Sigmoid colon (tissue), 7 donors: ENCODE data around the gene PDK2. TPM values are rescaled to one million over a fixed set of nuclear protein-coding genes. Genes with fewer than 3 reads are reported as not detected.

ENCODE experiments used
- DNase-seq: peaks from one replicate; pipeline ENCODE4 v3.0.0-alpha.2; 2019
- H3K27ac ChIP-seq, 4 donors: fragments of 200-600 bp; sonication (generic); one replicate each; pipeline ENCODE4 v1.5.1; 2016 to 2019; ENCODE audit warnings: mild to moderate bottlenecking in 1 of 4
- H3K27me3 ChIP-seq, 3 donors: fragments of 200-600 bp; sonication (generic); one replicate each; pipeline ENCODE4 v1.5.1; 2019; ENCODE audit warnings: mild to moderate bottlenecking in 1 of 3
- H3K36me3 ChIP-seq, 4 donors: fragments of 200-600 bp; sonication (generic); one replicate each; pipeline ENCODE4 v1.5.1; 2016 to 2019
- H3K4me1 ChIP-seq, 4 donors: fragments of 200-600 bp; sonication (generic); one replicate each; pipeline ENCODE4 v1.5.1; 2017 to 2019
- H3K4me3 ChIP-seq, 4 donors: fragments of 200-600 bp; sonication (generic); one replicate each; pipeline ENCODE4 v1.5.1; 2017 to 2019; ENCODE audit warnings: mild to moderate bottlenecking in 2 of 4, moderate library complexity in 1 of 4
- H3K9me3 ChIP-seq, 4 donors: fragments of 200-600 bp in 3 of 4; sonication (generic) in 3 of 4; one replicate each; pipeline versions ENCODE4 v1.5.1 to v1.6.1; 2013 to 2019
- CTCF ChIP-seq, 4 experiments: fragments of 450-650 bp in 3 of 4; fragments of 200-600 bp in 1 of 4; IDR thresholded peaks; one replicate each; pipeline ENCODE4 v1.5.1; 2016 to 2019; ENCODE audit warnings: antibody characterized with exemption in 4 of 4, mild to moderate bottlenecking in 3 of 4, moderate library complexity in 2 of 4
- EP300 ChIP-seq, 4 donors: sonication (generic); formaldehyde crosslinking; IDR thresholded peaks; one replicate each; pipeline ENCODE4 v1.6.1; 2017; ENCODE audit warnings: antibody characterized with exemption in 4 of 4
- POLR2A ChIP-seq, 2 donors: fragments of 450-650 bp; IDR thresholded peaks; one replicate each; pipeline ENCODE4 v1.6.1; 2016; ENCODE audit warnings: antibody characterized with exemption in 2 of 2, mild to moderate bottlenecking in 2 of 2, moderate library complexity in 2 of 2
- POLR2AphosphoS5 ChIP-seq, 4 donors: sonication (generic); formaldehyde crosslinking; IDR thresholded peaks; one replicate each; pipeline ENCODE4 v1.6.1; 2017; ENCODE audit warnings: antibody characterized with exemption in 4 of 4
- WGBS, 2 donors: extraction: QIAGEN DNeasy Blood & Tissue Kit; methylation state at CpG; one replicate each; pipeline ENCODE4 v1.1.7; 2013; 5-methylcytosine and 5-hydroxymethylcytosine counted together
- intact Hi-C: fragments of 100-400 bp; cut with DNase I; formaldehyde crosslinking; loops from one replicate; pipeline ENCODE4 v1.15.1; 2023
- polyA plus RNA-seq, 3 donors: library from polyadenylated mRNA; stranded (reverse); fragments of 200-250 nt; gene quantifications; one replicate each; pipeline ENCODE4 v1.2.3, GENCODE V29; 2013
- total RNA-seq, 4 donors: library from RNA; depleted of rRNA; stranded (reverse); fragments of >200 nt; gene quantifications; one replicate each; pipeline ENCODE4 v1.1.0, GENCODE V29; 2016
- donor health status: healthy with polysubstance abuse.
- donor health status: Bipolar disorder and iron deficiency.
- donor health status: healthy.

Gene PDK2
- total and polyA plus RNA-seq, 7 donors = 23.1 to 82.8 (median 43.9) TPM

GRCh38 chr17:50146230-50146926 is 51.2 kb downstream of the PDK2 start:
- Histone ChIP-seq H3K36me3 (peaks cover 7 to 39% (median 23%) of the 10 kb centered on the region in 4 donors), H3K4me1 (peaks cover 0 to 53% (median 43%) of the 10 kb centered on the region in 4 donors), H3K27me3 (no peaks in the 10 kb centered on the region), H3K4me3 (peak overlapping the region in 2 of 4 donors; percentile 89 to 92), H3K9me3 (no peaks in the 10 kb centered on the region), H3K27ac (peak overlapping the region; percentile 89 to 95 (median 92))
- no peak for DNase-seq
- TF ChIP-seq POLR2AphosphoS5 (IDR thresholded peaks at IDR 0.05) (no peak), POLR2A (IDR thresholded peaks at IDR 0.05) (no peak), EP300 (IDR thresholded peaks at IDR 0.05) (no peak), CTCF (IDR thresholded peaks at IDR 0.05) (no peak)
- 77 to 79% methylated on average over 10 of the region's 10 CpGs for WGBS, 2 donors
- intact Hi-C loops = no loop called here

GRCh38 chr17:50146927-50147665 is 51.9 kb downstream of the PDK2 start:
- H3K4me3 ChIP-seq = peak overlapping the region; percentile 10 to 92 (median 79)
- 43 to 56% methylated on average over 15 of the region's 15 CpGs for WGBS, 2 donors
- peaks cover 0 to 60% (median 49%) of the 10 kb centered on the region in 4 donors for H3K4me1 ChIP-seq
- no peaks in the 10 kb centered on the region for H3K9me3 ChIP-seq
- H3K36me3 ChIP-seq = peaks cover 7 to 32% (median 21%) of the 10 kb centered on the region in 4 donors
- TF ChIP-seq POLR2A (IDR thresholded peaks at IDR 0.05) = no peak
- TF ChIP-seq POLR2AphosphoS5 (IDR thresholded peaks at IDR 0.05) = peak in 1 of 4 donors; percentile 8
- no peak for DNase-seq
- intact Hi-C loops = no loop called here
- H3K27ac ChIP-seq = peak overlapping the region; percentile 89 to 95 (median 92)
- H3K27me3 ChIP-seq = no peaks in the 10 kb centered on the region

- Histone ChIP-seq H3K36me3 (peaks cover 7 to 24% (median 17%) of the 10 kb centered on the region in 4 donors), H3K27me3 (no peaks in the 10 kb centered on the region), H3K9me3 (no peaks in the 10 kb centered on the region), H3K27ac (peak overlapping the region; percentile 89 to 95 (median 92)), H3K4me3 (peak overlapping the region; percentile 69 to 92 (median 82)), H3K4me1 (peaks cover 0 to 67% (median 56%) of the 10 kb centered on the region in 4 donors)
- WGBS, 2 donors = 13 to 17% methylated on average over 5 of the region's 5 CpGs
- no peak for TF ChIP-seq POLR2AphosphoS5 (IDR thresholded peaks at IDR 0.05)
- TF ChIP-seq EP300 (IDR thresholded peaks at IDR 0.05) = no peak
- TF ChIP-seq POLR2A (IDR thresholded peaks at IDR 0.05) = no peak
- TF ChIP-seq CTCF (IDR thresholded peaks at IDR 0.05) = no peak
- intact Hi-C loops = no loop called here
- DNase-seq = no peak
Measured at GRCh38 chr17:50147841-50148225, 52.7 kb downstream of the PDK2 start.

GRCh38 chr17:50148226-50149090 is 53.3 kb downstream of the PDK2 start:
- Histone ChIP-seq H3K27me3 (no peaks in the 10 kb centered on the region), H3K27ac (peak overlapping the region; percentile 89 to 95 (median 92)), H3K9me3 (no peaks in the 10 kb centered on the region), H3K36me3 (peaks cover 4 to 18% (median 14%) of the 10 kb centered on the region in 4 donors), H3K4me3 (peak overlapping the region; percentile 69 to 92 (median 82)), H3K4me1 (peaks cover 0 to 71% (median 57%) of the 10 kb centered on the region in 4 donors)
- TF ChIP-seq CTCF (IDR thresholded peaks at IDR 0.05) (peak in 2 of 4 experiments; percentile 14 to 27), POLR2AphosphoS5 (IDR thresholded peaks at IDR 0.05) (no peak)
- intact Hi-C loops = no loop called here
- WGBS, 2 donors = 1 to 3% methylated on average over 25 of the region's 25 CpGs
- DNase-seq = no peak
